GM12873 (cell line): ENCODE results near the gene ADPRH.
A peak's percentile ranks its signal among the peaks of the same experiment; 100 is the strongest.

Experiments
- TF ChIP-seq, protein P1 (sequence below): IDR thresholded peaks from 2 replicates; pipeline ENCODE4 v1.5.1; 2012; ENCODE audit warnings: low read depth, mild to moderate bottlenecking, moderate library complexity, low read length, control low read depth; ENCODE audit not compliant: insufficient read depth; ENCODE audit errors: missing control alignments

The ADPRH gene

GRCh38 chr3:119599558-119600174 lies 20.4 kb downstream of the ADPRH start:
- TF ChIP-seq, protein P1, sequence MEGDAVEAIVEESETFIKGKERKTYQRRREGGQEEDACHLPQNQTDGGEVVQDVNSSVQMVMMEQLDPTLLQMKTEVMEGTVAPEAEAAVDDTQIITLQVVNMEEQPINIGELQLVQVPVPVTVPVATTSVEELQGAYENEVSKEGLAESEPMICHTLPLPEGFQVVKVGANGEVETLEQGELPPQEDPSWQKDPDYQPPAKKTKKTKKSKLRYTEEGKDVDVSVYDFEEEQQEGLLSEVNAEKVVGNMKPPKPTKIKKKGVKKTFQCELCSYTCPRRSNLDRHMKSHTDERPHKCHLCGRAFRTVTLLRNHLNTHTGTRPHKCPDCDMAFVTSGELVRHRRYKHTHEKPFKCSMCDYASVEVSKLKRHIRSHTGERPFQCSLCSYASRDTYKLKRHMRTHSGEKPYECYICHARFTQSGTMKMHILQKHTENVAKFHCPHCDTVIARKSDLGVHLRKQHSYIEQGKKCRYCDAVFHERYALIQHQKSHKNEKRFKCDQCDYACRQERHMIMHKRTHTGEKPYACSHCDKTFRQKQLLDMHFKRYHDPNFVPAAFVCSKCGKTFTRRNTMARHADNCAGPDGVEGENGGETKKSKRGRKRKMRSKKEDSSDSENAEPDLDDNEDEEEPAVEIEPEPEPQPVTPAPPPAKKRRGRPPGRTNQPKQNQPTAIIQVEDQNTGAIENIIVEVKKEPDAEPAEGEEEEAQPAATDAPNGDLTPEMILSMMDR, result no peak

GRCh38 chr3:119600732-119601131 lies 21.4 kb downstream of the ADPRH start:
- TF ChIP-seq, protein P1, result peak; percentile 90

DNA sequence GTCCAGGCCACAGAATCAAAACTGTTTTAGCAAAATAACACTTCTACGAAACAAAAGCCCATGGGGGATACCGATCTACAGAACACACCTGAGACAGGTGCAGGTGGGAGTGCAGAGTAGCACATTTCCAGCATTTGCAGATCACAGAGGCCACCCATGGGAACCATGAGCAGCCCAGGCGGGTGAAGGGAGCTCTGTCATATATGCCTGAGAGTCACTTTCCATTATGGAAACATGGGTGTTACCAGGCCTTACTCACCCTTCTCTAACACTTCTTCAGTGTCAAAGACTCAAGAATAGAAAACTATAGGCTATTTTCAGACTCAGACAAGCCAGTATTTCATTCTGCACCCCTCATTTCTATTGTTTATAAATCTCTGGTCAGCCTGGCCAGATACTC lies 21.9 kb downstream of the ADPRH start:
- TF ChIP-seq, protein P1, result no peak

GRCh38 chr3:119602676-119603075 lies 23.4 kb downstream of the ADPRH start:
- TF ChIP-seq, protein P1, result no peak

- TF ChIP-seq, protein P1, result no peak
These were observed 25.6 kb downstream of the ADPRH start for GRCh38 chr3:119604878-119605277.

DNA sequence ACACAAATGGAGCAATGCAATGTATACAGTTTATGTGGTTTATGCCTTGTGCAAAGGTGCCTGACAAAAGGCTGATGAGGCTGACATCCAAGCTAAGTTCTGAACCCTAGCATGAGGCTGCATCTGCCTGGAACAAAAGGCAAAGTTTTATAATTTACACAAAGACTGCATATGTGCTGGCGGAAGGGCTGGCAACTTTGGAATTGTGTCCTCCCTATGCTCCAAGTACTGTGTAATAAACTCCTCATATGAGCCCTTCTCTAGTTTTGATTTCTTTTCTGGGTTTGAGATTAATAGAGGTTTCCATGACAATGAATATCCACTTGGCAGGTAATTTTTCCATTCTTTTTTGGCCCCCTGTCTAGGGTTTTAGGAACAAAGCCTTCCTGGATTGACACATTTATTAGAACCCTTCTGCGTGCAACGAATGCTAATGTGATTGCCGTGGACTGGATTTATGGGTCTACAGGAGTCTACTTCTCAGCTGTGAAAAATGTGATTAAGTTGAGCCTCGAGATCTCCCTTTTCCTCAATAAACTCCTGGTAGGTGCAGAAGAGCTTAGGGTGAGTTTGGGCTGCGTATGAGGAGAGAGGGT lies 29.2 kb downstream of the ADPRH start:
- TF ChIP-seq, protein P1, result no peak

DNA sequence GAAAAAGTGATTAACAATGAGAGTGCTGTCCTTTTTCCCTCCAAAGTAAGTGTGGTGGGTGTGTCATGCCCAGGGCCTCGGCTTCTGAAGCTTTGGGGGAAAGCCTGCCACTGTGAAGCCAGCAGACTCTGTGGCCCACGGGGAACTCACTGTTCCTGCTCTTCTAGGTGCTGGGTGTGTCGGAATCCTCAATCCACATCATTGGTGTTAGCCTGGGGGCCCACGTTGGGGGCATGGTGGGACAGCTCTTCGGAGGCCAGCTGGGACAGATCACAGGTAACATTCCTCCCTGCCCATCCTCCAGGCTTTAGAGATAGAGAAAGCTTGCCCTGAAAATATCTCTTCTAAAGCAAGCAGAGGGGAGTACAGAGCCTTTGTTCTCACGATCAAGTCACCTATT lies 30.0 kb downstream of the ADPRH start:
- TF ChIP-seq, protein P1, result no peak
